Mucosa of rectum (tissue), 2 donors: Measurements from ENCODE around the gene MAP4K3.

Source experiments
- H3K27ac ChIP-seq, 2 donors: one replicate each; pipeline ENCODE4 v1.7.0; 2013; ENCODE audit warnings: inconsistent platforms in 2 of 2, low read depth in 2 of 2, low read length in 2 of 2
- H3K27me3 ChIP-seq, 2 donors: one replicate each; pipeline ENCODE4 v1.7.0; 2013; ENCODE audit warnings: low read length in 2 of 2; ENCODE audit not compliant: control insufficient read depth in 2 of 2, insufficient read depth in 2 of 2
- H3K36me3 ChIP-seq, 2 donors: one replicate each; pipeline ENCODE4 v1.7.0; 2013; ENCODE audit warnings: low read length in 2 of 2; ENCODE audit not compliant: control insufficient read depth in 2 of 2, insufficient read depth in 2 of 2
- H3K4me1 ChIP-seq, 2 donors: one replicate each; pipeline ENCODE4 v1.7.0; 2013; ENCODE audit warnings: low read length in 2 of 2, mild to moderate bottlenecking in 1 of 2; ENCODE audit not compliant: control insufficient read depth in 2 of 2, insufficient read depth in 2 of 2
- H3K4me3 ChIP-seq, 2 donors: one replicate each; pipeline ENCODE4 v1.7.0; 2013; ENCODE audit warnings: low read length in 2 of 2
- H3K9ac ChIP-seq, 2 donors: one replicate each; pipeline ENCODE4 v1.7.0; 2013; ENCODE audit warnings: low read length in 2 of 2, low read depth in 1 of 2, mild to moderate bottlenecking in 1 of 2
- H3K9me3 ChIP-seq, 2 donors: one replicate each; pipeline ENCODE4 v1.7.0; 2013; ENCODE audit warnings: low read length in 2 of 2; ENCODE audit not compliant: control insufficient read depth in 2 of 2
- donor health status: healthy.
- donor health status: Normal muscosa, but diverticular disease.

Gene MAP4K3

GRCh38 chr2:39234754-39235153 is 202.3 kb downstream of the MAP4K3 start:
- H3K4me3 ChIP-seq, result no peak overlapping the region
- no peaks in the 10 kb centered on the region for H3K27me3 ChIP-seq
- no peaks in the 10 kb centered on the region for H3K9me3 ChIP-seq
- H3K27ac ChIP-seq, result no peak overlapping the region
- peaks cover 0 to 2% of the 10 kb centered on the region in 2 donors for H3K4me1 ChIP-seq
- H3K36me3 ChIP-seq, result no peaks in the 10 kb centered on the region
- H3K9ac ChIP-seq, result no peak overlapping the region

- no peaks in the 10 kb centered on the region for H3K27me3 ChIP-seq
- no peaks in the 10 kb centered on the region for H3K9me3 ChIP-seq
- no peak overlapping the region for H3K9ac ChIP-seq
- H3K4me3 ChIP-seq, result no peak overlapping the region
- H3K4me1 ChIP-seq, result peaks cover 0 to 6% of the 10 kb centered on the region in 2 donors
- no peak overlapping the region for H3K27ac ChIP-seq
- no peaks in the 10 kb centered on the region for H3K36me3 ChIP-seq
These were observed 204.9 kb downstream of the MAP4K3 start for GRCh38 chr2:39232141-39232540.

- Histone ChIP-seq H3K36me3 (no peaks in the 10 kb centered on the region), H3K4me3 (peak overlapping the region in 1 of 2 donors; percentile 20), H3K4me1 (peaks cover 0 to 6% of the 10 kb centered on the region in 2 donors), H3K9me3 (no peaks in the 10 kb centered on the region), H3K9ac (peak overlapping the region in 1 of 2 donors; percentile 1), H3K27me3 (no peaks in the 10 kb centered on the region), H3K27ac (no peak overlapping the region)
These were observed 208.5 kb downstream of the MAP4K3 start for GRCh38 chr2:39228413-39229209.

GRCh38 chr2:39227628-39228412 is 209.3 kb downstream of the MAP4K3 start:
- Histone ChIP-seq H3K4me3 (peak overlapping the region in 1 of 2 donors; percentile 20), H3K4me1 (peaks cover 0 to 6% of the 10 kb centered on the region in 2 donors), H3K27ac (no peak overlapping the region), H3K9me3 (no peaks in the 10 kb centered on the region), H3K9ac (no peak overlapping the region), H3K27me3 (no peaks in the 10 kb centered on the region), H3K36me3 (no peaks in the 10 kb centered on the region)

GRCh38 chr2:39225567-39225966 is 211.5 kb downstream of the MAP4K3 start:
- H3K27ac ChIP-seq, result no peak overlapping the region

GRCh38 chr2:39223909-39224308 is 213.2 kb downstream of the MAP4K3 start:
- no peaks in the 10 kb centered on the region for H3K36me3 ChIP-seq
- H3K4me3 ChIP-seq, result no peak overlapping the region
- H3K9me3 ChIP-seq, result no peaks in the 10 kb centered on the region
- no peak overlapping the region for H3K27ac ChIP-seq
- H3K9ac ChIP-seq, result no peak overlapping the region
- peaks cover 0 to 4% of the 10 kb centered on the region in 2 donors for H3K4me1 ChIP-seq
- no peaks in the 10 kb centered on the region for H3K27me3 ChIP-seq

More at GRCh38 chr2:39225567-39225966, 211.5 kb downstream of the MAP4K3 start:
- no peak overlapping the region for H3K4me3 ChIP-seq
- no peaks in the 10 kb centered on the region for H3K27me3 ChIP-seq
- H3K36me3 ChIP-seq, result no peaks in the 10 kb centered on the region
- H3K9me3 ChIP-seq, result no peaks in the 10 kb centered on the region
- no peak overlapping the region for H3K9ac ChIP-seq
- H3K4me1 ChIP-seq, result peaks cover 0 to 6% of the 10 kb centered on the region in 2 donors

GRCh38 chr2:39221459-39221858 is 215.6 kb downstream of the MAP4K3 start:
- Histone ChIP-seq H3K27ac (no peak overlapping the region), H3K9me3 (no peaks in the 10 kb centered on the region), H3K4me1 (no peaks in the 10 kb centered on the region), H3K9ac (no peak overlapping the region), H3K4me3 (no peak overlapping the region), H3K27me3 (no peaks in the 10 kb centered on the region), H3K36me3 (no peaks in the 10 kb centered on the region)

- Histone ChIP-seq H3K9me3 (no peaks in the 10 kb centered on the region), H3K4me1 (no peaks in the 10 kb centered on the region), H3K27me3 (no peaks in the 10 kb centered on the region), H3K4me3 (no peak overlapping the region), H3K27ac (no peak overlapping the region), H3K36me3 (no peaks in the 10 kb centered on the region), H3K9ac (no peak overlapping the region)
These were observed 216.9 kb downstream of the MAP4K3 start for GRCh38 chr2:39220136-39220535.

- no peak overlapping the region for H3K9ac ChIP-seq
- H3K27ac ChIP-seq, result no peak overlapping the region
- H3K4me3 ChIP-seq, result no peak overlapping the region
- no peaks in the 10 kb centered on the region for H3K9me3 ChIP-seq
- no peaks in the 10 kb centered on the region for H3K36me3 ChIP-seq
- H3K4me1 ChIP-seq, result no peaks in the 10 kb centered on the region
- no peaks in the 10 kb centered on the region for H3K27me3 ChIP-seq
These were observed 218.7 kb downstream of the MAP4K3 start for GRCh38 chr2:39218391-39218790.

- H3K9ac ChIP-seq, result no peak overlapping the region
- no peaks in the 10 kb centered on the region for H3K36me3 ChIP-seq
- no peaks in the 10 kb centered on the region for H3K9me3 ChIP-seq
- H3K27me3 ChIP-seq, result no peaks in the 10 kb centered on the region
- H3K4me3 ChIP-seq, result no peak overlapping the region
- H3K4me1 ChIP-seq, result no peaks in the 10 kb centered on the region
- no peak overlapping the region for H3K27ac ChIP-seq
These were observed 219.9 kb downstream of the MAP4K3 start for GRCh38 chr2:39217192-39217550.
